Loucy (cell line): ENCODE results near the gene TBC1D20.

Experiments
- H2AFZ ChIP-seq: fragments of 200-600 bp; sonication (generic); 2 replicates; pipeline ENCODE4 v1.6.0; 2016; ENCODE audit warnings: antibody characterized with exemption, mild to moderate bottlenecking, low read length, moderate library complexity
- H3F3A ChIP-seq: fragments of 200-600 bp; 2 replicates; pipeline ENCODE4 v1.6.0; 2016; ENCODE audit warnings: antibody characterized with exemption, low read depth, mild to moderate bottlenecking
- H3K27me3 ChIP-seq: fragments of 200-600 bp; sonication (generic); 2 replicates; pipeline ENCODE4 v1.6.1; 2014; ENCODE audit warnings: low read length, mild to moderate bottlenecking; ENCODE audit not compliant: insufficient read depth, poor library complexity, severe bottlenecking
- H3K36me3 ChIP-seq: fragments of 200-600 bp; sonication (generic); 2 replicates; pipeline ENCODE4 v1.6.1; 2016; ENCODE audit warnings: low read length; ENCODE audit not compliant: insufficient read depth
- H3K4me1 ChIP-seq: fragments of 200-600 bp; sonication (generic); 2 replicates; pipeline ENCODE4 v1.5.1; 2014; ENCODE audit warnings: low read length, mild to moderate bottlenecking; ENCODE audit not compliant: insufficient read depth, poor library complexity, severe bottlenecking
- H3K4me2 ChIP-seq: fragments of 200-600 bp; sonication (generic); 2 replicates; pipeline ENCODE4 v1.6.0; 2014; ENCODE audit warnings: antibody characterized with exemption, low read length, low read depth, mild to moderate bottlenecking; ENCODE audit not compliant: poor library complexity, severe bottlenecking
- H3K4me3 ChIP-seq: fragments of 200-600 bp; sonication (generic); 2 replicates; pipeline ENCODE4 v1.5.1; 2014; ENCODE audit warnings: low read length, mild to moderate bottlenecking, mixed read lengths; ENCODE audit not compliant: poor library complexity, severe bottlenecking
- H3K79me2 ChIP-seq: fragments of 200-600 bp; sonication (generic); 2 replicates; pipeline ENCODE4 v1.6.1; 2014; ENCODE audit warnings: low read length; ENCODE audit not compliant: insufficient read depth
- H3K9ac ChIP-seq: fragments of 200-600 bp; sonication (generic); 2 replicates; pipeline ENCODE4 v1.6.0; 2014; ENCODE audit warnings: mild to moderate bottlenecking, low read depth, low read length, moderate library complexity; ENCODE audit not compliant: poor library complexity, severe bottlenecking
- H3K9me2 ChIP-seq: fragments of 200-600 bp; sonication (generic); replicated peaks from 2 replicates; pipeline ENCODE4 v1.6.1; 2016; ENCODE audit warnings: low read depth, low read length, mixed read lengths
- H3K9me3 ChIP-seq: fragments of 200-600 bp; sonication (generic); 2 replicates; pipeline ENCODE4 v1.6.1; 2014; ENCODE audit warnings: mild to moderate bottlenecking, antibody characterized with exemption, low read length, low read depth; ENCODE audit not compliant: insufficient read depth
- H4K20me1 ChIP-seq: fragments of 200-600 bp; sonication (generic); 2 replicates; pipeline ENCODE4 v1.6.0; 2014; ENCODE audit warnings: antibody characterized with exemption, low read length, mild to moderate bottlenecking; ENCODE audit not compliant: insufficient read depth, poor library complexity, severe bottlenecking
- EZH2phosphoT487 ChIP-seq: fragments of 200-600 bp; IDR thresholded peaks from 2 replicates; pipeline ENCODE4 v1.6.1; 2018; ENCODE audit warnings: antibody characterized with exemption, mild to moderate bottlenecking, moderate library complexity, borderline replicate concordance
- TF ChIP-seq, protein P1 (sequence below): fragments of 200-600 bp; sonication (generic); conservative IDR thresholded peaks from 2 replicates; pipeline ENCODE4 v1.5.1; 2014; ENCODE audit warnings: mild to moderate bottlenecking, antibody characterized with exemption, low read length

The TBC1D20 gene

DNA sequence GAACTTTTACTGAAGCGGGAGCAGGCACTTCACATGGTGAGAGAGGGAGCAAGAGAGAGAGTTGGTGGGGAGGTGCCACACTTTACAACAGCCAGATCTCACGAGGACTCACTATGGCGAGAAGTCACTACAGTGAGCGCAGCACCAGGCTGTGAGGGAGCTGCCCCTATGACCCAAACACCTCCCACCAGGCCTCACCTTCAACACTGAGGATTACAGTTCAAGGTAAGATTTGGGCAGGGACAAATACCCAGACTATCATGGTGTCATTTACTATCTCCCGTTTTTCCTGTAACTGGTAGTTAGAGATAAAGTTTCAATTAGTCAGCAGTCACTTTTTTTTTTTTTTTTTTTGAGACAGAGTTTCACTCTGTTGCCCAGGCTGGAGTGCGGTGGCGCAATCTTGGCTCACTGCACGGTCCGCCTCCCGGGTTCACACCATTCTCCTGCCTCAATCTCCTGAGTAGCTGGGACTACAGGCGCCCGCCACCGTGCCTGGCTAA is 46.5 kb downstream of the TBC1D20 start:
- no peaks in the 10 kb centered on the region for H3K9me3 ChIP-seq
- H3F3A ChIP-seq = no peaks in the 10 kb centered on the region
- peak overlapping the region; percentile 1 for H3K4me2 ChIP-seq
- peaks cover 17% of the 10 kb centered on the region for H3K4me1 ChIP-seq
- no peaks in the 10 kb centered on the region; the same call in 1 of the 2 replicates for H3K36me3 ChIP-seq
- no peak for TF ChIP-seq EZH2phosphoT487
- TF ChIP-seq, protein P1, sequence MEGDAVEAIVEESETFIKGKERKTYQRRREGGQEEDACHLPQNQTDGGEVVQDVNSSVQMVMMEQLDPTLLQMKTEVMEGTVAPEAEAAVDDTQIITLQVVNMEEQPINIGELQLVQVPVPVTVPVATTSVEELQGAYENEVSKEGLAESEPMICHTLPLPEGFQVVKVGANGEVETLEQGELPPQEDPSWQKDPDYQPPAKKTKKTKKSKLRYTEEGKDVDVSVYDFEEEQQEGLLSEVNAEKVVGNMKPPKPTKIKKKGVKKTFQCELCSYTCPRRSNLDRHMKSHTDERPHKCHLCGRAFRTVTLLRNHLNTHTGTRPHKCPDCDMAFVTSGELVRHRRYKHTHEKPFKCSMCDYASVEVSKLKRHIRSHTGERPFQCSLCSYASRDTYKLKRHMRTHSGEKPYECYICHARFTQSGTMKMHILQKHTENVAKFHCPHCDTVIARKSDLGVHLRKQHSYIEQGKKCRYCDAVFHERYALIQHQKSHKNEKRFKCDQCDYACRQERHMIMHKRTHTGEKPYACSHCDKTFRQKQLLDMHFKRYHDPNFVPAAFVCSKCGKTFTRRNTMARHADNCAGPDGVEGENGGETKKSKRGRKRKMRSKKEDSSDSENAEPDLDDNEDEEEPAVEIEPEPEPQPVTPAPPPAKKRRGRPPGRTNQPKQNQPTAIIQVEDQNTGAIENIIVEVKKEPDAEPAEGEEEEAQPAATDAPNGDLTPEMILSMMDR = no peak
- H3K4me3 ChIP-seq = no peak overlapping the region
- H3K27me3 ChIP-seq = no peaks in the 10 kb centered on the region
- peaks cover 33% of the 10 kb centered on the region for H3K79me2 ChIP-seq
- H4K20me1 ChIP-seq = peaks cover 4% of the 10 kb centered on the region
- H2AFZ ChIP-seq = no peak overlapping the region
- no peaks in the 10 kb centered on the region for H3K9me2 ChIP-seq
- no peak overlapping the region for H3K9ac ChIP-seq

- Histone ChIP-seq H3K9ac (no peak overlapping the region), H3K36me3 (no peaks in the 10 kb centered on the region; the same call in 1 of the 2 replicates), H2AFZ (no peak overlapping the region), H3K27me3 (no peaks in the 10 kb centered on the region), H3K9me2 (no peaks in the 10 kb centered on the region), H3K4me2 (peak overlapping the region; percentile 19), H3K79me2 (peaks cover 50% of the 10 kb centered on the region), H3K9me3 (no peaks in the 10 kb centered on the region), H3F3A (no peaks in the 10 kb centered on the region), H3K4me3 (no peak overlapping the region), H3K4me1 (peaks cover 34% of the 10 kb centered on the region), H4K20me1 (peaks cover 9% of the 10 kb centered on the region)
- TF ChIP-seq, protein P1 = no peak
- no peak for TF ChIP-seq EZH2phosphoT487
Measured at GRCh38 chr20:414161-414560, 48.2 kb downstream of the TBC1D20 start.

GRCh38 chr20:412081-412480 is 50.3 kb downstream of the TBC1D20 start:
- H3K36me3 ChIP-seq = no peaks in the 10 kb centered on the region
- H3F3A ChIP-seq = no peaks in the 10 kb centered on the region
- H3K9me3 ChIP-seq = no peaks in the 10 kb centered on the region
- TF ChIP-seq, protein P1 = no peak
- TF ChIP-seq EZH2phosphoT487 = no peak
- no peaks in the 10 kb centered on the region for H3K9me2 ChIP-seq
- H3K4me3 ChIP-seq = no peak overlapping the region
- peaks cover 40% of the 10 kb centered on the region for H3K4me1 ChIP-seq
- peaks cover 60% of the 10 kb centered on the region for H3K79me2 ChIP-seq
- peak overlapping the region; percentile 24 for H3K4me2 ChIP-seq
- H2AFZ ChIP-seq = no peak overlapping the region
- H3K27me3 ChIP-seq = no peaks in the 10 kb centered on the region
- H3K9ac ChIP-seq = no peak overlapping the region
- H4K20me1 ChIP-seq = peaks cover 9% of the 10 kb centered on the region
